K562 (cell line): ENCODE results near the gene FAM20C. TPM values are rescaled to one million over a fixed set of nuclear protein-coding genes. Genes with fewer than 3 reads are reported as not detected.

Experiments
- ATAC-seq: fragments of 200-7000 bp; cut with Tn5 transposase; 3 replicates; pipeline ENCODE4 v1.9.1; 2020; ENCODE audit warnings: moderate library complexity
- BruUV-seq: library from RNA; stranded (reverse); fragments of 400-500 nt; replicated peaks from 2 replicates; lab custom pipeline; 2021; lab: Mats Ljungman, UMichigan
- CTCF ChIA-PET: fragments of 300-600 bp; formaldehyde crosslinking; extraction: SDS; loops from one replicate; lab custom pipeline; 2021; ENCODE audit warnings: low intra/inter-chr PET ratio; lab: Yijun Ruan, JAX
- POLR2A ChIA-PET: fragments of 300-600, 350-650 bp; sonication (Branson Sonifier 250); formaldehyde crosslinking; extraction: SDS; loops from one replicate; lab custom pipeline; 2021; ENCODE audit warnings: antibody characterized with exemption, inconsistent platforms; lab: Yijun Ruan, JAX
- DNase-seq, 4 experiments: peaks; one replicate each; pipeline versions ENCODE4 v3.0.0 to v3.0.0-alpha.2; 2011 to 2018; ENCODE audit warnings: low spot score in 3 of 4, mixed read lengths in 3 of 4; ENCODE audit errors: extremely low read depth in 1 of 4
- FAIRE-seq: peaks from 2 replicates; lab custom pipeline; 2011; peaks lifted over from hg19 to GRCh38; lab: Jason Lieb, UNC
- H2AFZ ChIP-seq: 2 replicates; pipeline ENCODE4 v1.6.0; 2011; ENCODE audit warnings: low read depth, low read length, control low read depth, inconsistent platforms
- H3K27ac ChIP-seq: fragments of 200-600 bp; 3 replicates; pipeline ENCODE4 v1.8.0; 2011; ENCODE audit warnings: low read depth, mild to moderate bottlenecking, control low read depth, inconsistent platforms, low read length, moderate library complexity, mixed read lengths; ENCODE audit errors: extremely low read depth
- H3K27me3 ChIP-seq, 2 experiments: fragments of 300-600 bp in 1 of 2; 2 replicates in 1 of 2; 3 replicates in 1 of 2; pipeline versions ENCODE4 v1.6.0 to v1.8.0; 2011; ENCODE audit warnings: inconsistent platforms in 2 of 2, low read length in 2 of 2, mild to moderate bottlenecking in 1 of 2, mixed read lengths in 1 of 2, moderate library complexity in 1 of 2; ENCODE audit not compliant: control insufficient read depth in 2 of 2, insufficient read depth in 2 of 2
- H3K36me3 ChIP-seq: fragments of 300-600 bp; 3 replicates; pipeline ENCODE4 v1.8.0; 2011; ENCODE audit warnings: mild to moderate bottlenecking, low read length, inconsistent platforms; ENCODE audit not compliant: control insufficient read depth, insufficient read depth
- H3K4me1 ChIP-seq, 2 experiments: fragments of 200-600 bp in 1 of 2; replicated peaks in 1 of 2; 2 replicates in 1 of 2; 3 replicates in 1 of 2; pipeline versions ENCODE4 v1.5.1 to v1.8.0; 2011; ENCODE audit warnings: inconsistent platforms in 2 of 2, low read length in 2 of 2, mild to moderate bottlenecking in 1 of 2, mixed read lengths in 1 of 2, moderate library complexity in 1 of 2; ENCODE audit not compliant: control insufficient read depth in 2 of 2, insufficient read depth in 2 of 2
- H3K4me2 ChIP-seq: 2 replicates; pipeline ENCODE4 v1.6.1; 2011; ENCODE audit warnings: low read length, control low read depth, inconsistent platforms, mixed read lengths; ENCODE audit not compliant: insufficient read depth
- H3K4me3 ChIP-seq: fragments of 200-600 bp; sonication (generic), shearing (Covaris generic); 2 replicates; pipeline ENCODE4 v1.5.1; 2016; ENCODE audit warnings: control low read depth, inconsistent platforms
- H3K79me2 ChIP-seq: fragments of 200-600 bp; 3 replicates; pipeline ENCODE4 v1.8.0; 2011; ENCODE audit warnings: low read length, inconsistent platforms; ENCODE audit not compliant: control insufficient read depth, insufficient read depth
- H3K9ac ChIP-seq, 2 experiments: 2 replicates each; pipeline versions ENCODE4 v1.6.0 to v1.6.1; 2011; ENCODE audit warnings: low read depth in 2 of 2, low read length in 2 of 2, control low read depth in 1 of 2, inconsistent platforms in 1 of 2, mild to moderate bottlenecking in 1 of 2, mixed read lengths in 1 of 2; ENCODE audit not compliant: insufficient read depth in 1 of 2
- H3K9me1 ChIP-seq: one replicate; pipeline ENCODE4 v1.6.0; 2011; ENCODE audit warnings: inconsistent platforms, mild to moderate bottlenecking, low read length, moderate library complexity; ENCODE audit not compliant: control insufficient read depth, insufficient read depth
- H3K9me3 ChIP-seq: replicated peaks from 2 replicates; pipeline ENCODE4 v1.5.1; 2011; ENCODE audit warnings: low read depth, low read length, inconsistent platforms; ENCODE audit not compliant: control insufficient read depth, insufficient read depth
- H4K20me1 ChIP-seq: replicated peaks from 2 replicates; pipeline ENCODE4 v1.6.1; 2011; ENCODE audit warnings: low read length, inconsistent platforms, mixed read lengths; ENCODE audit not compliant: control insufficient read depth, insufficient read depth
- EWSR1 ChIP-seq: fragments of 450-650 bp; IDR thresholded peaks from 2 replicates; pipeline ENCODE4 v1.6.1; 2018; ENCODE audit warnings: borderline replicate concordance, mild to moderate bottlenecking, low read depth, moderate library complexity; ENCODE audit not compliant: partially characterized antibody
- FUS ChIP-seq: fragments of 200-400 bp; formaldehyde crosslinking; optimal IDR thresholded peaks from 2 replicates; pipeline ENCODE3; 2017; ENCODE audit warnings: low read depth, low read length
- HDGF ChIP-seq: fragments of 450-650 bp; IDR thresholded peaks from 2 replicates; pipeline ENCODE4 v1.6.1; 2016
- KDM2B ChIP-seq: fragments of 250-450 bp; sonication (Bioruptor Pico); IDR thresholded peaks from 2 replicates; pipeline ENCODE4 v1.8.0; 2021; ENCODE audit warnings: mild to moderate bottlenecking, moderate library complexity
- L3MBTL2 ChIP-seq: fragments of 450-650 bp; IDR thresholded peaks from 2 replicates; pipeline ENCODE4 v1.6.1; 2016; ENCODE audit warnings: mild to moderate bottlenecking, moderate library complexity
- RBM17 ChIP-seq: fragments of 200-400 bp; formaldehyde crosslinking; IDR thresholded peaks from 2 replicates; pipeline ENCODE4 v1.6.1; 2017; ENCODE audit warnings: low read depth, mild to moderate bottlenecking, low read length, borderline replicate concordance
- RBM22 ChIP-seq: fragments of 200-400 bp; formaldehyde crosslinking; IDR thresholded peaks from 2 replicates; pipeline ENCODE4 v1.6.1; 2018; ENCODE audit warnings: low read length, low read depth; ENCODE audit not compliant: poor library complexity, severe bottlenecking
- STAT6 ChIP-seq: sonication (generic); formaldehyde crosslinking; IDR thresholded peaks from 2 replicates; pipeline ENCODE4 v1.8.1; 2023; ENCODE audit warnings: mild to moderate bottlenecking, missing genetic modification reagents
- U2AF2 ChIP-seq: fragments of 200-400 bp; formaldehyde crosslinking; optimal IDR thresholded peaks from 2 replicates; pipeline ENCODE3; 2017; ENCODE audit warnings: low read depth, mild to moderate bottlenecking, low read length
- ZBTB1 ChIP-seq: sonication (generic); formaldehyde crosslinking; IDR thresholded peaks from 2 replicates; pipeline ENCODE4 v1.8.1; 2023; ENCODE audit warnings: missing genetic modification reagents, low read depth, mild to moderate bottlenecking, borderline replicate concordance
- ZKSCAN8 ChIP-seq: fragments of 200-800 bp; sonication (Bioruptor generic); IDR thresholded peaks from 2 replicates; pipeline ENCODE4 v1.6.1; 2016; ENCODE audit warnings: missing genetic modification characterization, missing compliant biosample characterization
- ZNF280A ChIP-seq: fragments of 450-650 bp; IDR thresholded peaks from 2 replicates; pipeline ENCODE4 v1.6.1; 2018; ENCODE audit warnings: mild to moderate bottlenecking, low read depth; ENCODE audit not compliant: partially characterized antibody
- WGBS: fragments of 100-300 bp; shearing (Covaris generic); methylation state at CpG from one replicate; pipeline ENCODE4 v1.1.6; 2016; ENCODE audit warnings: low coverage, mixed read lengths; ENCODE audit not compliant: insufficient coverage; ENCODE audit errors: missing lambda C conversion rate; 5-methylcytosine and 5-hydroxymethylcytosine counted together
- in situ Hi-C: fragments of 300-500 bp; cut with MboI; formaldehyde crosslinking; loops from 4 replicates; pipeline ENCODE4 v1.15.0; 2018; ENCODE audit warnings: inconsistent platforms, mixed read lengths
- intact Hi-C: fragments of 100-400 bp; cut with micrococcal nuclease; formaldehyde crosslinking; loops from 2 replicates; pipeline ENCODE4 v1.14.2; 2022
- polyA plus RNA-seq, 8 experiments: library from polyadenylated mRNA; depleted of rRNA in 4 of 8; stranded (reverse) in 5 of 8; unstranded in 3 of 8; fragments of >200 nt; fragmentation: Nextera tagmentation in 2 of 8; fragmentation: Illumina TruSeq in 1 of 8; extraction: Ambion mirVana in 2 of 8; extraction: Trizol in 1 of 8; gene quantifications; 2 replicates each; pipeline versions ENCODE4 v1.2.1 to v1.2.3, GENCODE V29; 2011 to 2014; ENCODE audit warnings: inconsistent platforms in 1 of 8, missing spikeins in 1 of 8
- total RNA-seq, 7 experiments: library from RNA; depleted of rRNA in 6 of 7; stranded (reverse); fragments of >200 nt in 6 of 7; fragmentation: Illumina TruSeq in 2 of 7; extraction: Trizol in 2 of 7; gene quantifications; 2 replicates each; pipeline versions ENCODE4 v1.2.1 to v1.2.3, GENCODE V29; 2011 to 2021; ENCODE audit warnings: low replicate concordance in 1 of 7

Gene FAM20C
- total and polyA plus RNA-seq, 9 of the 15 experiments (the other 6 are each of a cell fraction or from before 2014, with no cell fraction given): 0.09 TPM; not detected in 8

- FAIRE-seq (no peak), ATAC-seq (no peak), DNase-seq (no peak)
- Histone ChIP-seq H3K9me3 (0 out of 2 replicates have a peak, but pooled peaks cover 2% of the 10 kb centered on the region), H3K36me3 (no peaks in the 10 kb centered on the region), H2AFZ (no peak overlapping the region), H3K27ac (no peak overlapping the region), H3K27me3 (peaks cover 3 to 40% of the 10 kb centered on the region in 2 experiments; a peak in 3 of 5 replicates), H3K4me2 (no peak overlapping the region), H3K4me1 (peaks cover 0 to 17% of the 10 kb centered on the region in 2 experiments; a peak in 2 of 5 replicates), H3K9me1 (no peaks in the 10 kb centered on the region), H3K4me3 (no peak overlapping the region), H4K20me1 (no peaks in the 10 kb centered on the region), H3K9ac (no peak overlapping the region), H3K79me2 (no peaks in the 10 kb centered on the region)
- no TSS peak for BruUV-seq
- TF ChIP-seq ZKSCAN8 (CRISPR knock-in tag): no peak
- no peak for TF ChIP-seq RBM17
- TF ChIP-seq KDM2B: no peak
- TF ChIP-seq U2AF2: no peak
- no peak for TF ChIP-seq HDGF
- TF ChIP-seq ZNF280A: no peak
- no peak for TF ChIP-seq STAT6
- no peak for TF ChIP-seq ZBTB1 (CRISPR knock-in tag)
- TF ChIP-seq FUS: no peak
- TF ChIP-seq EWSR1: no peak
- no peak for TF ChIP-seq L3MBTL2
- TF ChIP-seq RBM22: no peak
- ChIA-PET CTCF (no interaction called here), POLR2A (no interaction called here)
- intact Hi-C loops: no loop called here
- in situ Hi-C loops: no loop called here
- WGBS: 4% methylated on average over 7 of the region's 11 CpGs
Observed at GRCh38 chr7:269721-270120, 77.3 kb downstream of the FAM20C start.
